ENCODE results near the gene BIN1.

Gene BIN1

DNA sequence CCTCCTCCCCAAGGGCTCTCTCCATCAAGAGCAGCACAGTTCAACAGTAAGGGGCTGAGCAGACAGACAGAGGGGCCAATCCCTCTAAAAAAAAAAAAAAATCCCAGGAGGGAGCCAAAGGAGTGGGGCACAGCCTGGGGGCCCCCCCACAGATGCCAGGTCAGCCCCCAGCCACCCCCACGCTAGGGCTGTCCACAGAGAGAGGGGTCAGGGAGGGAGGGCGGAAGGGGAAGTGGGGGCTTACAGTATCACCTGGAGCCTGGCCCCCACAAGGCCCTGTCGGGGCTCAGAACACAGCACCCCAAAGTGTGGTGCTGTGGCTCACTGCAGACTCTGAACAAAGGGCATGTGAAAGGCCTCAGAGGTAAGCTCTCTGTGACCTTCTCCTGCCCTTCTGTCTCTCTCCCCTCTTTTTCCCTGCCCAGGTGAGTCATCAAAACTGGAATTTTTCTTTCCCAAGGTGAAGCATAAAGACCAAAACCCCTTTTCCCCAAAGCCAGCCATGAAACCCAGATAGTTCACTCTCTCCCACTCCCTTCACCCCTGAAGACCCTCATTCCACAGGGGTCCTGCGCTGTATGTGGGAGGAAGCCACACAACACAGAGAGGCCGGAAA, 13.9 kb downstream of the BIN1 start:
- no peak overlapping the region for H3K4me3 ChIP-seq (ENCODE audit: low read depth, low read length)
- H3K27me3 ChIP-seq (ENCODE audit: control insufficient read depth, insufficient read depth, low read length), result no peaks in the 10 kb centered on the region
- peaks cover 3% of the 10 kb centered on the region for H3K4me1 ChIP-seq (ENCODE audit: control insufficient read depth, insufficient read depth, low read length)
- H3K9ac ChIP-seq (ENCODE audit: low read depth, low read length), result no peak overlapping the region
- no peaks in the 10 kb centered on the region for H3K36me3 ChIP-seq (ENCODE audit: control insufficient read depth, insufficient read depth, low read length)
- no peaks in the 10 kb centered on the region for H3K9me3 ChIP-seq (ENCODE audit: control insufficient read depth, insufficient read depth, low read length)

GRCh38 chr2:127092306-127092705, 14.6 kb downstream of the BIN1 start:
- Histone ChIP-seq H3K9me3 (ENCODE audit: control insufficient read depth, insufficient read depth, low read length) (no peaks in the 10 kb centered on the region), H3K36me3 (ENCODE audit: control insufficient read depth, insufficient read depth, low read length) (no peaks in the 10 kb centered on the region), H3K4me1 (ENCODE audit: control insufficient read depth, insufficient read depth, low read length) (peaks cover 3% of the 10 kb centered on the region), H3K27me3 (ENCODE audit: control insufficient read depth, insufficient read depth, low read length) (no peaks in the 10 kb centered on the region), H3K4me3 (ENCODE audit: low read depth, low read length) (no peak overlapping the region), H3K9ac (ENCODE audit: low read depth, low read length) (no peak overlapping the region)

DNA sequence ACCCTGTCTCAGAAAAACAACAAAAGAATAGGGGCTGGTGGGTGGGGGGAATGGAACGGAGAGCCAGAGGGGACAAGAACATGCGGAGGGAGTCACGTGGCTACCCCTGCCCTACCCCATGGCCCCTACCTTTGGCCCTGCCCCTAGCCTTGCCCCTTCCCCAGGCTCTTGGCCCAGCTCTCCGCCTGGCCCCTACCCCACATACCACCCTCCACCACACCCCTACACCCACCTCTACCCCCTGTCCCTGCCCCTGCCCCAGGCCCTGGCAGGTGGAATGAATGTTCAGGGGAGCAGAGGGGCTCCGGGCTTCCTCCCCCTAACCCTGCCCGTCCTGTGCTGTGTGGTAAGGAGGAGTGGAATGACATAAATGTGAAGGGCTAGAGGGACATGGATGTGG, 15.1 kb downstream of the BIN1 start:
- H3K9ac ChIP-seq (ENCODE audit: low read depth, low read length), result no peak overlapping the region
- H3K9me3 ChIP-seq (ENCODE audit: control insufficient read depth, insufficient read depth, low read length), result no peaks in the 10 kb centered on the region
- no peaks in the 10 kb centered on the region for H3K36me3 ChIP-seq (ENCODE audit: control insufficient read depth, insufficient read depth, low read length)
- H3K27me3 ChIP-seq (ENCODE audit: control insufficient read depth, insufficient read depth, low read length), result no peaks in the 10 kb centered on the region
- peaks cover 6% of the 10 kb centered on the region for H3K4me1 ChIP-seq (ENCODE audit: control insufficient read depth, insufficient read depth, low read length)
- H3K4me3 ChIP-seq (ENCODE audit: low read depth, low read length), result no peak overlapping the region

GRCh38 chr2:127091148-127091547, 15.8 kb downstream of the BIN1 start:
- no peaks in the 10 kb centered on the region for H3K36me3 ChIP-seq (ENCODE audit: control insufficient read depth, insufficient read depth, low read length)
- no peaks in the 10 kb centered on the region for H3K9me3 ChIP-seq (ENCODE audit: control insufficient read depth, insufficient read depth, low read length)
- peaks cover 9% of the 10 kb centered on the region for H3K4me1 ChIP-seq (ENCODE audit: control insufficient read depth, insufficient read depth, low read length)
- no peaks in the 10 kb centered on the region for H3K27me3 ChIP-seq (ENCODE audit: control insufficient read depth, insufficient read depth, low read length)
- H3K9ac ChIP-seq (ENCODE audit: low read depth, low read length), result no peak overlapping the region
- H3K4me3 ChIP-seq (ENCODE audit: low read depth, low read length), result no peak overlapping the region

GRCh38 chr2:127090281-127091120, 16.5 kb downstream of the BIN1 start:
- Histone ChIP-seq H3K36me3 (ENCODE audit: control insufficient read depth, insufficient read depth, low read length) (no peaks in the 10 kb centered on the region), H3K4me1 (ENCODE audit: control insufficient read depth, insufficient read depth, low read length) (peaks cover 9% of the 10 kb centered on the region), H3K27me3 (ENCODE audit: control insufficient read depth, insufficient read depth, low read length) (no peaks in the 10 kb centered on the region), H3K9me3 (ENCODE audit: control insufficient read depth, insufficient read depth, low read length) (no peaks in the 10 kb centered on the region), H3K9ac (ENCODE audit: low read depth, low read length) (no peak overlapping the region), H3K4me3 (ENCODE audit: low read depth, low read length) (no peak overlapping the region)

DNA sequence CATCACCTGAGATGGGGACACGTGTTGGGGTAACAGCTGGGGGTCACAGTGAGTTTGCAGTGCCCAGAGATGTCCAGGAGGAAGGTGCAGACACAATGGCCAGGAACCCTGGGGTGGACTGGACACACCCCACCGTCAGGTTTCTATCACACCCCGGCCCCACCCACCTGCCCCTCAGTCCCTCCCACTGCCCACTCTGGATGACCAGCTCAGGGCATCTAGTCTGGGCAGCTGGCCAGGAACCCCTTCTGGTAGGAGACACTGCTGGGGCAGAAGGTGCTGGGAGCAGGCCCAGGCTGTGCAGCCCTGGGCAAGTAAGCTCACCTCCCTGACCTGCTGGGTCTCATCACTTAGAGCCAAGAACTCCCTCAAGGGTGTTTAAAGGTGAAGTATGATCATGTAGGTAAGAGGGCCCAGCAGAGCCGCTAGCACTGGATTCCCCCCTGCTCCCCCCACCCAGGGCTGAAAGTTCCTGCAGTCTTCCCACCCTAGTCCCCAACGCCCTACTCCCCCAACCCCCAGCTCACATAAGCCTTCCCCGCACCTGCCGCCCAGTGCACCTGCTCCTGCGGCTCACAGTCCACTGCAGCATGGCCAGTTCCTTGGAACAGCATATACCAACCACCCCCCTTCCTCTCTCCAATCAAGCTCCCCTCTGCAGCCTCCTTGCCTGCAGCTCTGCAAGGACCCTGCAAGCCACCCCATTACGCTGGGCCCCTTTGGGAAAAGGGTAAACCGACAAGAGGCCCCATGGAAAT, 17.3 kb downstream of the BIN1 start:
- H3K4me1 ChIP-seq (ENCODE audit: control insufficient read depth, insufficient read depth, low read length), result peaks cover 6% of the 10 kb centered on the region
- H3K27me3 ChIP-seq (ENCODE audit: control insufficient read depth, insufficient read depth, low read length), result no peaks in the 10 kb centered on the region
- no peaks in the 10 kb centered on the region for H3K9me3 ChIP-seq (ENCODE audit: control insufficient read depth, insufficient read depth, low read length)
- no peak overlapping the region for H3K4me3 ChIP-seq (ENCODE audit: low read depth, low read length)
- H3K36me3 ChIP-seq (ENCODE audit: control insufficient read depth, insufficient read depth, low read length), result no peaks in the 10 kb centered on the region
- no peak overlapping the region for H3K9ac ChIP-seq (ENCODE audit: low read depth, low read length)

- Histone ChIP-seq H3K4me1 (ENCODE audit: control insufficient read depth, insufficient read depth, low read length) (peaks cover 6% of the 10 kb centered on the region), H3K9me3 (ENCODE audit: control insufficient read depth, insufficient read depth, low read length) (no peaks in the 10 kb centered on the region), H3K36me3 (ENCODE audit: control insufficient read depth, insufficient read depth, low read length) (no peaks in the 10 kb centered on the region), H3K9ac (ENCODE audit: low read depth, low read length) (no peak overlapping the region), H3K4me3 (ENCODE audit: low read depth, low read length) (no peak overlapping the region), H3K27me3 (ENCODE audit: control insufficient read depth, insufficient read depth, low read length) (no peaks in the 10 kb centered on the region)
These were observed 18.2 kb downstream of the BIN1 start for GRCh38 chr2:127088706-127089105.

DNA sequence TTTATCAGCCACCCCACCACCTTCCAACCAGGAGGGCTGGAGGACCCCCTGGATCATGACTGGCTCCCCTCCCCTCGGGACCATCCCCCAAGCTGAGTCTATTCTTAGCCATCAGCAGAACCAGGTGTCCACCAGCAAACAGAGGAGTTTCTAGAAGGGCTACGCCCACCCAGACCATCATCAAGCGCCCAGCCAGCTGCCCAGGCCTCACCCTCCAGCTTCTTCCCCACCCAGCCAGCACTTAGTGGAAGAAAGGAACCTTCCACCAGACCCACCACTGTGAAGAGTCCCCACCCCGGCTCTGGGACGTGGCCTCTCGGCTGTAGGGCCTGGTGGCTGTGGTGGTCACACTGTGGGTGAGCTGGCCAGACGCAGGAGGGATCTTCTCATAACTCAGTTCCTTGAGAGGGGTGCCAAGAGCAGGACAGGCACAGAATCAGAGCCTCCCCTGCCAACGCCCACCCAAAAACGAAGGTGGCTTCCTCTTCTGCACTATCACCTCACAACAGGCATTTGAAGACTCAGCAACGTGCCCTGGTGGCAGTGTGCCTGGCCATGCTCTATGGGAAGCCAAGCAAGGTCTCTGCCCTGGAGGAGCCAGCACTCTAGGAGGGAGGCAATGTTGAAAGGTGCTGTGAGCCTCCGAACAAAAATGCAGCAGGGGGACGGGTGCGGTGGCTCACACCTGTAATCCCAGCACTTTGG, 19.0 kb downstream of the BIN1 start:
- Histone ChIP-seq H3K27me3 (ENCODE audit: control insufficient read depth, insufficient read depth, low read length) (no peaks in the 10 kb centered on the region), H3K4me3 (ENCODE audit: low read depth, low read length) (no peak overlapping the region), H3K36me3 (ENCODE audit: control insufficient read depth, insufficient read depth, low read length) (no peaks in the 10 kb centered on the region), H3K9ac (ENCODE audit: low read depth, low read length) (no peak overlapping the region), H3K4me1 (ENCODE audit: control insufficient read depth, insufficient read depth, low read length) (peaks cover 6% of the 10 kb centered on the region), H3K9me3 (ENCODE audit: control insufficient read depth, insufficient read depth, low read length) (no peaks in the 10 kb centered on the region)

DNA sequence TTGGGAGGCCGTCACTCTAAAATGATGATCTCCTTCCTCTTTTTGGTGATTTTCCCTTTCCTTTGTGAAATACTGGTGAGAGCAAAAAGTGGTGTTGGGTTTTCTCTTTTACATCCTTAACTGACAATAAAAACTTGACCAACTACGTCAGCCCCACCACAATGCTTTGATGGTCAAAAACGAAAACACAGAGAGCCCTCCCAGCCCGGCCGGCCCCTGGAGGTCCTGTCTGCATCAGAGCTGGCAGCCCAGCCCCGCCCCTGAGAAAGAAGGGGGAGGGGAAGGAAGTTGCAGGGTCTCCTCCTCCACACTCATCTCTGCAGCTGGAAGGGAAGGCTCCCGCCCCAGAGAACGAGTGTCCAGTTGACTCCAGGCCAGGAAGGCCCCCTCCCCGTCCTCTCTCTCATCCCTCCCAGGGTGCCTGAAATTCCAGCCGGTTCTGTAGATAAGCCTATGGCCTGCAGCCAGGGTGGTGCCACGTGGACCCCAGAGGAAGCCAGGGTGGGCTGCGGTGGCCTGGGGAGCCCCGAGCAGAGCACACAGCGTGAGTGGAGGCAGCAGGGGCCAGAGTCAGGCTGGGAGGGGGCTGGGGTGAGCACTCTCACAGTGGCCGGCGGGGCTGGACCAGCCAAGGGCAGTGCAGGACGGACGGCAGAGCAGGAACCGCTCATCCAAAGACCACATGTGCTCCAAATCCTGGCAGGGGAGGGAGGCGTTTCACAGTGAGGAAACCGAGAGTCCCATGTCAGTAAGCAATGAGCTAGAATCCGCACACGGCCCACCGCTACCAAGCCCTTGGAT, 19.8 kb downstream of the BIN1 start:
- Histone ChIP-seq H3K9ac (ENCODE audit: low read depth, low read length) (no peak overlapping the region), H3K4me3 (ENCODE audit: low read depth, low read length) (no peak overlapping the region), H3K27me3 (ENCODE audit: control insufficient read depth, insufficient read depth, low read length) (no peaks in the 10 kb centered on the region), H3K36me3 (ENCODE audit: control insufficient read depth, insufficient read depth, low read length) (no peaks in the 10 kb centered on the region), H3K4me1 (ENCODE audit: control insufficient read depth, insufficient read depth, low read length) (peaks cover 6% of the 10 kb centered on the region), H3K9me3 (ENCODE audit: control insufficient read depth, insufficient read depth, low read length) (no peaks in the 10 kb centered on the region)

- Histone ChIP-seq H3K9ac (ENCODE audit: low read depth, low read length) (peak overlapping the region; percentile 37), H3K4me1 (ENCODE audit: control insufficient read depth, insufficient read depth, low read length) (peaks cover 6% of the 10 kb centered on the region)
These were observed 21.7 kb downstream of the BIN1 start for GRCh38 chr2:127085317-127085681.

More at GRCh38 chr2:127085317-127085681, 21.7 kb downstream of the BIN1 start:
- H3K27me3 ChIP-seq (ENCODE audit: control insufficient read depth, insufficient read depth, low read length), result no peaks in the 10 kb centered on the region
- H3K4me3 ChIP-seq (ENCODE audit: low read depth, low read length), result no peak overlapping the region
- H3K9me3 ChIP-seq (ENCODE audit: control insufficient read depth, insufficient read depth, low read length), result no peaks in the 10 kb centered on the region
- no peaks in the 10 kb centered on the region for H3K36me3 ChIP-seq (ENCODE audit: control insufficient read depth, insufficient read depth, low read length)
